Mesendoderm (in vitro differentiated cells): ENCODE results near the gene GASK1B. TPM values are rescaled to one million over a fixed set of nuclear protein-coding genes. Genes with fewer than 3 reads are reported as not detected.

ENCODE experiments used
- DNase-seq: peaks from one replicate; pipeline ENCODE4 v3.0.0; 2013
- H2AK5ac ChIP-seq: 2 replicates; pipeline ENCODE4 v1.6.1; 2013; ENCODE audit warnings: low read length, inconsistent platforms
- H2BK120ac ChIP-seq: 2 replicates; pipeline ENCODE4 v1.6.1; 2013; ENCODE audit warnings: low read depth, mild to moderate bottlenecking, low read length, moderate library complexity, mixed read lengths
- H2BK15ac ChIP-seq: replicated peaks from 2 replicates; pipeline ENCODE4 v1.6.1; 2013; ENCODE audit warnings: low read depth, mild to moderate bottlenecking, moderate library complexity
- H2BK5ac ChIP-seq: 2 replicates; pipeline ENCODE4 v1.6.1; 2013; ENCODE audit warnings: low read length, inconsistent platforms
- H3K18ac ChIP-seq: 2 replicates; pipeline ENCODE4 v1.6.1; 2013; ENCODE audit warnings: mild to moderate bottlenecking, low read length, mixed read lengths
- H3K23ac ChIP-seq: one replicate; pipeline ENCODE4 v1.6.1; 2013; ENCODE audit warnings: low read length
- H3K27ac ChIP-seq: 2 replicates; pipeline ENCODE4 v1.5.1; 2013; ENCODE audit warnings: low read depth, mild to moderate bottlenecking, inconsistent platforms, low read length, moderate library complexity
- H3K27me3 ChIP-seq: 2 replicates; pipeline ENCODE4 v1.6.1; 2013; ENCODE audit warnings: low read length, control low read depth, mild to moderate bottlenecking, inconsistent platforms; ENCODE audit not compliant: insufficient read depth, poor library complexity
- H3K36me3 ChIP-seq: 2 replicates; pipeline ENCODE4 v1.6.1; 2013; ENCODE audit warnings: low read length, inconsistent platforms; ENCODE audit not compliant: control insufficient read depth, insufficient read depth
- H3K4ac ChIP-seq: one replicate; pipeline ENCODE4 v1.6.1; 2013; ENCODE audit warnings: low read depth, mild to moderate bottlenecking, low read length, moderate library complexity
- H3K4me1 ChIP-seq: 2 replicates; pipeline ENCODE4 v1.6.1; 2013; ENCODE audit warnings: low read depth, low read length, inconsistent platforms; ENCODE audit not compliant: control insufficient read depth
- H3K4me2 ChIP-seq: 2 replicates; pipeline ENCODE4 v1.6.1; 2013; ENCODE audit warnings: low read length
- H3K4me3 ChIP-seq: 2 replicates; pipeline ENCODE4 v1.5.1; 2013; ENCODE audit warnings: mild to moderate bottlenecking, low read length
- H3K56ac ChIP-seq: one replicate; pipeline ENCODE4 v1.6.1; 2013; ENCODE audit warnings: low read length
- H3K79me1 ChIP-seq: 2 replicates; pipeline ENCODE4 v1.6.1; 2013; ENCODE audit warnings: low read length, inconsistent platforms
- H3K79me2 ChIP-seq: 2 replicates; pipeline ENCODE4 v1.6.1; 2013; ENCODE audit warnings: mild to moderate bottlenecking, low read length; ENCODE audit not compliant: control insufficient read depth, insufficient read depth
- H3K9ac ChIP-seq: 2 replicates; pipeline ENCODE4 v1.6.1; 2013; ENCODE audit warnings: low read length, inconsistent platforms
- H4K5ac ChIP-seq: one replicate; pipeline ENCODE4 v1.6.1; 2013; ENCODE audit warnings: low read length
- H4K8ac ChIP-seq: one replicate; pipeline ENCODE4 v1.6.1; 2013; ENCODE audit warnings: low read depth, mild to moderate bottlenecking, control low read depth, low read length, moderate library complexity
- WGBS: extraction: QIAGEN DNeasy Blood & Tissue Kit; methylation state at CpG from one replicate; pipeline ENCODE4 v1.1.7; 2013; ENCODE audit warnings: low lambda C conversion rate, missing lambda C conversion rate; ENCODE audit not compliant: insufficient coverage; ENCODE audit errors: extremely low coverage; 5-methylcytosine and 5-hydroxymethylcytosine counted together
- polyA plus RNA-seq, 2 experiments: library from polyadenylated mRNA; stranded (reverse); fragments of 200-250 nt; gene quantifications; one replicate each; pipeline ENCODE4 v1.2.3, GENCODE V29; 2013

GASK1B gene
- polyA plus RNA-seq (2013, experiment 1 of 2) = 0.06 TPM
- 0.03 TPM for polyA plus RNA-seq (2013, experiment 2 of 2)

GRCh38 chr4:158172261-158173258 is at the start of gene GASK1B:
Gene GASK1B, minus strand, starts transcription at chr4:158173025. Its CDS starts 1,650 bp downstream, at chr4:158171375.
- Histone ChIP-seq H2BK5ac (no peak within 1 kb of the TSS), H3K4me1 (no peaks in the 10 kb centered on the region), H3K23ac (no peak within 1 kb of the TSS), H3K4me2 (no peak within 1 kb of the TSS), H3K79me1 (no peaks in the 10 kb centered on the region), H3K4me3 (no peak within 1 kb of the TSS), H3K18ac (no peak within 1 kb of the TSS), H3K27ac (no peak within 1 kb of the TSS), H3K36me3 (no peaks in the 10 kb centered on the region), H3K79me2 (no peaks in the 10 kb centered on the region), H3K9ac (no peak within 1 kb of the TSS), H3K56ac (no peak within 1 kb of the TSS), H4K5ac (no peak within 1 kb of the TSS), H2AK5ac (no peak within 1 kb of the TSS), H2BK120ac (no peak within 1 kb of the TSS), H4K8ac (no peak within 1 kb of the TSS), H3K27me3 (no peaks in the 10 kb centered on the region), H2BK15ac (no peak within 1 kb of the TSS), H3K4ac (no peak within 1 kb of the TSS)
- peak; percentile 74 for DNase-seq
- no CpG with 5 or more reads among the region's 12 CpGs for whole genome bisulfite sequencing

- H4K5ac ChIP-seq = no peak overlapping the region
- no peaks in the 10 kb centered on the region for H3K36me3 ChIP-seq
- no peak overlapping the region for H2BK5ac ChIP-seq
- no peak overlapping the region for H3K23ac ChIP-seq
- no peak overlapping the region for H3K4me3 ChIP-seq
- no peak overlapping the region for H2BK15ac ChIP-seq
- no peak overlapping the region for H3K4me2 ChIP-seq
- H3K18ac ChIP-seq = no peak overlapping the region
- H3K27me3 ChIP-seq = no peaks in the 10 kb centered on the region
- H3K79me2 ChIP-seq = no peaks in the 10 kb centered on the region
- no peak overlapping the region for H3K9ac ChIP-seq
- no peaks in the 10 kb centered on the region for H3K79me1 ChIP-seq
- H3K56ac ChIP-seq = no peak overlapping the region
- no peak overlapping the region for H4K8ac ChIP-seq
- WGBS = no CpG with 5 or more reads among the region's 1 CpG
- H3K4ac ChIP-seq = no peak overlapping the region
- H3K27ac ChIP-seq = no peak overlapping the region
- DNase-seq = no peak
- no peak overlapping the region for H2AK5ac ChIP-seq
- no peak overlapping the region for H2BK120ac ChIP-seq
- no peaks in the 10 kb centered on the region for H3K4me1 ChIP-seq
Observed at GRCh38 chr4:158219623-158220022, 46.8 kb upstream of the GASK1B start.

- Histone ChIP-seq H2BK120ac (no peak overlapping the region), H3K79me1 (no peaks in the 10 kb centered on the region), H3K23ac (no peak overlapping the region), H4K8ac (no peak overlapping the region), H3K4ac (no peak overlapping the region), H2AK5ac (no peak overlapping the region), H3K4me3 (no peak overlapping the region), H3K9ac (no peak overlapping the region), H3K4me2 (no peak overlapping the region), H3K56ac (no peak overlapping the region), H3K4me1 (no peaks in the 10 kb centered on the region), H3K27ac (no peak overlapping the region), H2BK5ac (no peak overlapping the region), H2BK15ac (no peak overlapping the region), H3K18ac (no peak overlapping the region), H4K5ac (no peak overlapping the region), H3K79me2 (no peaks in the 10 kb centered on the region), H3K36me3 (no peaks in the 10 kb centered on the region), H3K27me3 (no peaks in the 10 kb centered on the region)
- DNase-seq = no peak
- WGBS = no CpG with 5 or more reads among the region's 5 CpGs
Observed at GRCh38 chr4:158217763-158218162, 44.9 kb upstream of the GASK1B start.

- no CpG with 5 or more reads among the region's 1 CpG for WGBS
- H3K56ac ChIP-seq = no peak overlapping the region
- no peaks in the 10 kb centered on the region for H3K36me3 ChIP-seq
- no peak overlapping the region for H2BK15ac ChIP-seq
- H3K79me2 ChIP-seq = no peaks in the 10 kb centered on the region
- no peak overlapping the region for H2BK5ac ChIP-seq
- no peak overlapping the region for H3K4me2 ChIP-seq
- H3K4me1 ChIP-seq = peaks cover 2% of the 10 kb centered on the region
- no peak overlapping the region for H3K4ac ChIP-seq
- DNase-seq = no peak
- H4K5ac ChIP-seq = no peak overlapping the region
- H3K18ac ChIP-seq = no peak overlapping the region
- no peak overlapping the region for H3K27ac ChIP-seq
- no peak overlapping the region for H2AK5ac ChIP-seq
- H4K8ac ChIP-seq = no peak overlapping the region
- H2BK120ac ChIP-seq = no peak overlapping the region
- H3K9ac ChIP-seq = no peak overlapping the region
- no peak overlapping the region for H3K4me3 ChIP-seq
- no peak overlapping the region for H3K23ac ChIP-seq
- H3K27me3 ChIP-seq = no peaks in the 10 kb centered on the region
- no peaks in the 10 kb centered on the region for H3K79me1 ChIP-seq
Observed at GRCh38 chr4:158214856-158215255, 42.0 kb upstream of the GASK1B start.

- Histone ChIP-seq H3K4me2 (no peak overlapping the region), H3K23ac (no peak overlapping the region), H3K56ac (no peak overlapping the region), H3K9ac (no peak overlapping the region), H3K36me3 (no peaks in the 10 kb centered on the region), H3K4me1 (peaks cover 2% of the 10 kb centered on the region), H3K27ac (no peak overlapping the region), H3K4me3 (no peak overlapping the region), H3K27me3 (no peaks in the 10 kb centered on the region), H2BK120ac (no peak overlapping the region), H2BK15ac (no peak overlapping the region), H3K79me1 (no peaks in the 10 kb centered on the region), H3K79me2 (no peaks in the 10 kb centered on the region), H3K4ac (no peak overlapping the region), H2BK5ac (no peak overlapping the region), H4K8ac (no peak overlapping the region), H4K5ac (no peak overlapping the region), H2AK5ac (no peak overlapping the region), H3K18ac (no peak overlapping the region)
- no peak for DNase-seq
- no CpG with 5 or more reads among the region's 2 CpGs for WGBS
Observed at GRCh38 chr4:158213466-158213865, 40.6 kb upstream of the GASK1B start.
